Fibroblast of lung (primary cell): ENCODE measurements around the gene CRACDL. TPM values are rescaled to one million over a fixed set of nuclear protein-coding genes. Genes with fewer than 3 reads are reported as not detected.

Experiments used
- DNase-seq, 2 donors: peaks; one replicate each; pipeline versions ENCODE4 v3.0.0 to v3.0.0-alpha.2; 2010; ENCODE audit warnings: low read depth in 2 of 2
- H2AFZ ChIP-seq: 2 replicates; pipeline ENCODE4 v1.5.1; 2012; ENCODE audit warnings: low read length, control low read depth, inconsistent platforms
- H3K27ac ChIP-seq: 2 replicates; pipeline ENCODE4 v1.5.1; 2011; ENCODE audit warnings: low read length, control low read depth; ENCODE audit not compliant: insufficient read depth
- H3K27me3 ChIP-seq: 2 replicates; pipeline ENCODE4 v1.5.1; 2011; ENCODE audit warnings: mild to moderate bottlenecking, low read length; ENCODE audit not compliant: control insufficient read depth, insufficient read depth
- H3K36me3 ChIP-seq: 2 replicates; pipeline ENCODE4 v1.5.1; 2011; ENCODE audit warnings: low read length; ENCODE audit not compliant: control insufficient read depth, insufficient read depth
- H3K4me1 ChIP-seq: 2 replicates; pipeline ENCODE4 v1.5.1; 2011; ENCODE audit warnings: low read length; ENCODE audit not compliant: control insufficient read depth, insufficient read depth; ENCODE audit errors: extremely low read depth
- H3K4me2 ChIP-seq: 2 replicates; pipeline ENCODE4 v1.5.1; 2011; ENCODE audit warnings: low read length, control low read depth; ENCODE audit not compliant: insufficient read depth; ENCODE audit errors: extremely low read depth
- H3K4me3 ChIP-seq, 4 experiments: fragments of 200-600 bp in 1 of 4; sonication (generic) in 1 of 4; replicated peaks in 1 of 4; 2 replicates each; pipeline ENCODE4 v1.5.1; 2011 to 2016; ENCODE audit warnings: low read length in 4 of 4, low read depth in 3 of 4, mild to moderate bottlenecking in 3 of 4, control low read depth in 2 of 4, inconsistent platforms in 1 of 4, mixed read lengths in 1 of 4; ENCODE audit not compliant: insufficient read depth in 1 of 4; ENCODE audit errors: control extremely low read depth in 1 of 4
- H3K79me2 ChIP-seq: 2 replicates; pipeline ENCODE4 v1.5.1; 2012; ENCODE audit warnings: mild to moderate bottlenecking, low read length, inconsistent platforms; ENCODE audit not compliant: control insufficient read depth, insufficient read depth
- H3K9ac ChIP-seq: 2 replicates; pipeline ENCODE4 v1.5.1; 2011; ENCODE audit warnings: mild to moderate bottlenecking, low read length, control low read depth; ENCODE audit not compliant: insufficient read depth
- H3K9me3 ChIP-seq: 2 replicates; pipeline ENCODE4 v1.5.1; 2012; ENCODE audit warnings: low read depth, low read length; ENCODE audit not compliant: control insufficient read depth, insufficient read depth
- H4K20me1 ChIP-seq: 2 replicates; pipeline ENCODE4 v1.5.1; 2011; ENCODE audit warnings: low read length; ENCODE audit not compliant: control insufficient read depth, insufficient read depth; ENCODE audit errors: extremely low read depth
- EZH2 ChIP-seq: IDR thresholded peaks from 2 replicates; pipeline ENCODE4 v1.5.1; 2012; ENCODE audit warnings: low read length, control low read depth, mild to moderate bottlenecking; ENCODE audit errors: missing control alignments
- polyA plus RNA-seq, 2 donors: library from polyadenylated mRNA; depleted of rRNA in 1 of 2; stranded (reverse) in 1 of 2; unstranded in 1 of 2; fragments of >200 nt; gene quantifications; 2 replicates each; pipeline ENCODE4 v1.2.1, GENCODE V29; 2011 to 2012; ENCODE audit warnings: missing spikeins in 1 of 2
- total RNA-seq: library from RNA; depleted of rRNA; stranded (reverse); fragments of >200 nt; gene quantifications from 2 replicates; pipeline ENCODE4 v1.2.1, GENCODE V29; 2014
- TF ChIP-seq, protein P1 (sequence below), 2 donors: IDR thresholded peaks in 1 of 2; conservative IDR thresholded peaks in 1 of 2; 1 replicate in 1 of 2; 2 replicates in 1 of 2; pipeline ENCODE4 v1.5.1; 2011 to 2012; ENCODE audit warnings: low read length in 2 of 2, control low read depth in 1 of 2, inconsistent platforms in 1 of 2, low read depth in 1 of 2, mild to moderate bottlenecking in 1 of 2

The CRACDL gene
- total and polyA plus RNA-seq, 2 donors (not counting 1 experiment from before 2014, with no cell fraction given): not detected

DNA sequence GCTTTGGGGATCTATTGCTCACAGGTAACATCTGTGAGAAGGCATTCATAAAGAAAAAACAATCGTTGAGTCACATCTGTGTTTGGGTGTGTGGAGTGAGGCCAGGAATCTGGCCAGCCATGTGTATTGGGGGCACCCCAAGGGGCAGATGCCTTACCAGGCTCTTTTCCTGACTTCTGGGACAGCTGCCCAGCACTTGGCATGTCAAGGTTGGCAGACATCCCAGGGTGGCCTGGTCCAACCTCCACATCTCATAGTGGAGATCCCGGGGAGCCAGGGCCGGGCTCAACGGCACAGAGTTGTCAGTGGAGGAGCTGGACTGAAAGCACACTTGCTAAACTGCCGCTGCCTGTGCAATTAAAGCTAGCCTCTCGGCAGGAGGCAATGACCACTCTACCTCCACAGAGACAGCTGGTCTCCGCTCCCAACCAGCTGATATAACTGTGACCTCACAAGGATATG, 129.8 kb downstream of the CRACDL start:
- TF ChIP-seq, protein P1, sequence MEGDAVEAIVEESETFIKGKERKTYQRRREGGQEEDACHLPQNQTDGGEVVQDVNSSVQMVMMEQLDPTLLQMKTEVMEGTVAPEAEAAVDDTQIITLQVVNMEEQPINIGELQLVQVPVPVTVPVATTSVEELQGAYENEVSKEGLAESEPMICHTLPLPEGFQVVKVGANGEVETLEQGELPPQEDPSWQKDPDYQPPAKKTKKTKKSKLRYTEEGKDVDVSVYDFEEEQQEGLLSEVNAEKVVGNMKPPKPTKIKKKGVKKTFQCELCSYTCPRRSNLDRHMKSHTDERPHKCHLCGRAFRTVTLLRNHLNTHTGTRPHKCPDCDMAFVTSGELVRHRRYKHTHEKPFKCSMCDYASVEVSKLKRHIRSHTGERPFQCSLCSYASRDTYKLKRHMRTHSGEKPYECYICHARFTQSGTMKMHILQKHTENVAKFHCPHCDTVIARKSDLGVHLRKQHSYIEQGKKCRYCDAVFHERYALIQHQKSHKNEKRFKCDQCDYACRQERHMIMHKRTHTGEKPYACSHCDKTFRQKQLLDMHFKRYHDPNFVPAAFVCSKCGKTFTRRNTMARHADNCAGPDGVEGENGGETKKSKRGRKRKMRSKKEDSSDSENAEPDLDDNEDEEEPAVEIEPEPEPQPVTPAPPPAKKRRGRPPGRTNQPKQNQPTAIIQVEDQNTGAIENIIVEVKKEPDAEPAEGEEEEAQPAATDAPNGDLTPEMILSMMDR (conservative IDR thresholded peaks at IDR 0.05 in 1 of 2, IDR thresholded peaks at IDR 0.05 in 1 of 2; ENCODE audit: low read depth in 1 of 2, low read length in 2 of 2): no peak
- no peak for TF ChIP-seq EZH2
- no peak overlapping the region for H3K4me3 ChIP-seq
- no peaks in the 10 kb centered on the region for H3K79me2 ChIP-seq
- H2AFZ ChIP-seq: no peak overlapping the region
- no peaks in the 10 kb centered on the region for H3K36me3 ChIP-seq
- no peak overlapping the region for H3K4me2 ChIP-seq
- DNase-seq: peak; percentile 11 to 24
- no peaks in the 10 kb centered on the region for H3K4me1 ChIP-seq
- H4K20me1 ChIP-seq: no peaks in the 10 kb centered on the region
- no peak overlapping the region for H3K9ac ChIP-seq
- no peaks in the 10 kb centered on the region for H3K9me3 ChIP-seq
- H3K27me3 ChIP-seq: no peaks in the 10 kb centered on the region
- no peak overlapping the region for H3K27ac ChIP-seq

DNA sequence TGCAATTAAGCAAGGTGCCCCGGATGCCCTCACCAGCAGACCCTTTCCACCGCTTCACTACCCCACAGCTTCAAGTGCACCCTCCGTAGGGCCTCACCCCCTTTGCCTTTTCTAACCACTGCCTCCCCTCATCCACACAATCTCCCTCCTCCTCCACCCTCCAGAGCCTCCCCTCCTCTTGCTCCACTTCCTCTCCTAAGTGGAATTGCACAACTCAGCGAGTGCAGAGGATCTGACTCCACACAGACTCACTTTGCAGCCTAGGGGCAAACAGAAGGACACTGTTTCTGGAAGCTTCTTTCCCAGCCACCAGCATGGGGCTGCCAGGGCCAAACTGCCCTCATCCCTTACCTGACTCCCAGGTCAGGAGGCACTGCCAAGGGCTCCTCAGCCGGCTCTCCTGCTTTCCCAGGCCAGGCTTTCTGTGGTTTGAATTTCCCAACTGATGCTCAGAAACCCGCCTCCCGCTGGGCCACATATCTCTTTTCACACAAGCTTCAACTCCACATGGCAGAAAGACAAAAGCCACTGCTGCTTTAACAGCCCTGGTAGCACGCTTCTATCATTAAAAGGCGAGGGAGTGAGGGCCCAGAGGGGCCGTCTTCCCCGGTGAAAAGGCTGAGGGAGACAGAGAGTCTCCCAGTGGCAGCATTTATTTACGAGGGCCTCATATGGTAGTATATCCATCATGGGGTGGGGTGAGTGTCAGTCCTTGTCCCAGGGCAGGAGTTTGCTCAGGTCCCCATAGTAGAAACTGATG, 130.4 kb downstream of the CRACDL start:
- Histone ChIP-seq H3K79me2 (no peaks in the 10 kb centered on the region), H3K4me2 (no peak overlapping the region), H3K27ac (no peak overlapping the region), H3K4me1 (no peaks in the 10 kb centered on the region), H3K36me3 (no peaks in the 10 kb centered on the region), H3K9me3 (no peaks in the 10 kb centered on the region), H3K27me3 (no peaks in the 10 kb centered on the region), H2AFZ (no peak overlapping the region), H4K20me1 (no peaks in the 10 kb centered on the region), H3K4me3 (no peak overlapping the region), H3K9ac (no peak overlapping the region)
- DNase-seq: peak; percentile 27 to 51
- TF ChIP-seq EZH2: no peak
- TF ChIP-seq, protein P1 (conservative IDR thresholded peaks at IDR 0.05 in 1 of 2, IDR thresholded peaks at IDR 0.05 in 1 of 2; ENCODE audit: low read depth in 1 of 2, low read length in 2 of 2): no peak

DNA sequence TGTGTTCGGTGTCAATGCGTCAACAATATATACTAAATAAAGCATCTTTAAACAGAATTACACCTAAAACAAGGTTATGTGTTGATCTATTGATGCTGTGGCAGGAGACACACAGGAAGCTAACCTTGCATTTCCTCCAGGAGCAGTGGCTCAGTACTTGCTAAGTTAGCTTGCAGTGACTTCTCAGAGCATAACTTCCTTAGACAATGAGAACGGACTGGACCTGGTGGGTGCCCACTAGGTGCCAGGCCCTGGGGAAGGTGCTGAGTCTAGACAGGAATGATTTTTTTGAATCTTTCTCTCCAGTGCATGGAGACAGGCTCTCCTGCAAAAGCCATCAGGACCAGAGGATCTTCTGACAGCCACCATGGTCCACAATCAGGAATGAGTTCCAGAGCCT, 131.3 kb downstream of the CRACDL start:
- Histone ChIP-seq H3K9me3 (no peaks in the 10 kb centered on the region), H3K27ac (no peak overlapping the region), H3K4me3 (no peak overlapping the region), H3K9ac (no peak overlapping the region), H4K20me1 (no peaks in the 10 kb centered on the region), H3K4me2 (no peak overlapping the region), H2AFZ (no peak overlapping the region), H3K36me3 (no peaks in the 10 kb centered on the region), H3K4me1 (no peaks in the 10 kb centered on the region), H3K79me2 (no peaks in the 10 kb centered on the region), H3K27me3 (no peaks in the 10 kb centered on the region)
- TF ChIP-seq, protein P1 (conservative IDR thresholded peaks at IDR 0.05 in 1 of 2, IDR thresholded peaks at IDR 0.05 in 1 of 2; ENCODE audit: low read depth in 1 of 2, low read length in 2 of 2): no peak
- no peak for TF ChIP-seq EZH2
- DNase-seq: no peak
